ENCODE results near the gene ATP6V0D1. TPM values are rescaled to one million over a fixed set of nuclear protein-coding genes. Genes with fewer than 3 reads are reported as not detected.
A peak's percentile ranks its signal among the peaks of the same experiment; 100 is the strongest.

ATP6V0D1 gene
- total and polyA plus RNA-seq, 10 donors: 37.3 to 133 (median 105) TPM

DNA sequence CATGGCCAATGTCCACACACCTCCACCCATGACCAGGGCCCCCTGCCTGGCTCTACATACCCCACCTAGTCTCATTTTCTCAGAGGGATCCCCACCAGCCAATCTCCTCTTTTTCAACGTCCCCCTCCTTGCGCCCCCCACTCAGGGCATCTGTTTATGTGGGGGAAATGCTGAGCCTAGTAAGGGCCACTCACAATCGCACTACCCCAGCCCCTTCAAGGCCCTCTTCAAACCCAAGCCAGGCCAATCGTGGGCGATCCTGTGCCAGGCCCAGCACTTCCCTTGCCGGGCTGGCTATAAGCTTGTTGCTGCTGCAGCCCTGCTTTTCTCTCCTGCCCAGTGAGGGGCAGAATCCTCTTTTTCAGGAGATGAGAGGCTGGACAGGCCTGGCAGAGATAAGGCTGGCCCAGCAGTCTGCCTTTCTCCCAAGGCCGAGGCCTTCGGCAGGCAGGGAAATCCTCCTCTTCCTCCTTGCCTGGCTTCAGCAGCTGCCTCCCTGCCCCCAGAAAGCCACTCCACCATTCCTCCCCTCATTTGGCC is 33.9 kb downstream of the ATP6V0D1 start:
- Histone ChIP-seq H3K4me1 (peaks cover 27 to 100% (median 75%) of the 10 kb centered on the region in 6 donors), H3K36me3 (peaks cover 0 to 100% (median 65%) of the 10 kb centered on the region in 6 donors), H3K4me3 (no peak overlapping the region), H3K27ac (peak overlapping the region in 7 of 8 donors; percentile 8 to 74 (median 62)), H3K9me3 (no peaks in the 10 kb centered on the region), H3K27me3 (replicated peaks in 1 of 7) (no peaks in the 10 kb centered on the region)
- intact Hi-C loops (cut with DNase I; ENCODE audit: low total_unique reads): no loop called here
- 68 to 85% (median 73%) methylated on average over 7 to 8 of the region's 8 CpGs for WGBS, 5 donors
- no peak for DNase-seq
- TF ChIP-seq POLR2AphosphoS5 (IDR thresholded peaks at IDR 0.05): peak in 1 of 3 donors; percentile 71
- TF ChIP-seq, protein P1, sequence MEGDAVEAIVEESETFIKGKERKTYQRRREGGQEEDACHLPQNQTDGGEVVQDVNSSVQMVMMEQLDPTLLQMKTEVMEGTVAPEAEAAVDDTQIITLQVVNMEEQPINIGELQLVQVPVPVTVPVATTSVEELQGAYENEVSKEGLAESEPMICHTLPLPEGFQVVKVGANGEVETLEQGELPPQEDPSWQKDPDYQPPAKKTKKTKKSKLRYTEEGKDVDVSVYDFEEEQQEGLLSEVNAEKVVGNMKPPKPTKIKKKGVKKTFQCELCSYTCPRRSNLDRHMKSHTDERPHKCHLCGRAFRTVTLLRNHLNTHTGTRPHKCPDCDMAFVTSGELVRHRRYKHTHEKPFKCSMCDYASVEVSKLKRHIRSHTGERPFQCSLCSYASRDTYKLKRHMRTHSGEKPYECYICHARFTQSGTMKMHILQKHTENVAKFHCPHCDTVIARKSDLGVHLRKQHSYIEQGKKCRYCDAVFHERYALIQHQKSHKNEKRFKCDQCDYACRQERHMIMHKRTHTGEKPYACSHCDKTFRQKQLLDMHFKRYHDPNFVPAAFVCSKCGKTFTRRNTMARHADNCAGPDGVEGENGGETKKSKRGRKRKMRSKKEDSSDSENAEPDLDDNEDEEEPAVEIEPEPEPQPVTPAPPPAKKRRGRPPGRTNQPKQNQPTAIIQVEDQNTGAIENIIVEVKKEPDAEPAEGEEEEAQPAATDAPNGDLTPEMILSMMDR (IDR thresholded peaks at IDR 0.05 in 8 of 11, conservative IDR thresholded peaks at IDR 0.05 in 3 of 11): no peak
- TF ChIP-seq POLR2A (IDR thresholded peaks at IDR 0.05): no peak

DNA sequence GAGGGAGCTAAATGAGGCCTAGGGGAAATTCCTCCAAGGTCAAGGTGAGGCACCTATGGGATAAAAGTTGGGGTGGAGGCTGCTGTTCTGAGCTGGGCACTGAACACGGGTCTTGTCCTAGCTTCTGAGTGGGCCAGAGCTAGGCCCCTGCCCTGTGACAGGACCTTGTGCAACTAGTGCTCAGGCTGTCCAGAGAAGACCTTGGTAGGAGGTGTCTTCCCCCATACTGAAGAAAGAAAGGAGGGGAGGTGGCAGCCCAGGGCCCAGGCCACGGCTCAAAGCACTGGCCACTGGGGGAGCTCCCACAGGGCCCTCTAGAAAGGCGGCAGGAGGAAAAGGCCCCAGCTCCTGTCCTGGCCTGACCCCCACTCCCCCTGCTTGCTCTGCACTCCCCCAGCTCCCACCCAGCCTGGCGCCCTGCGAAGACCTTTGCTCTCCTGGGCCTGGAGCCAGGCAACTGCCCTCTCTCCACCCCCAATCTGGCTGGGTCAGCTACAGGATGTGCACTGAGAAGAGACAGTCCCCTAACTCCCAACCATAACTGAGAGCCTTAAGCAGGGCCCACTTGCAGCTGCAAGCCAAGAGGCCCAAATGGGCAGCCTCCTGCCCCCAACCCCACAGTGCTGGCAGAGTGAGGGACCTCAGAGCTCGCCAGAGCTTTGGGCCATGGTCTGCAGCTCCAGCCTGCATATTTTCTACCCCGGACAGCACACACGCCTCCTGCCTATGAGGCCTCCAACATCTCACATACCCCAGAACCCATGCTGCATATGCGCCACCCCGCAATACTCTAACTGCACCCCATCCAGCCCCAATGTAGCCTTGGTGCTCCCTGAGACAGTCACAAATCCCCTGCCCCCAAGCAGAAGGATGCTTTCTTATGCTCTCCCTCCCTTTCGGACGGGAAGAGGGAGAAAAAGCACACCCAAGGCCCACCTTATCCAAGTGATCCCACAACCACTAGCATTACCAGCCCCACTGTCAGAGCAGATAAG is 34.7 kb downstream of the ATP6V0D1 start:
- DNase-seq: no peak
- Histone ChIP-seq H3K4me1 (peaks cover 27 to 100% (median 78%) of the 10 kb centered on the region in 6 donors), H3K27me3 (replicated peaks in 1 of 7) (no peaks in the 10 kb centered on the region), H3K9me3 (no peaks in the 10 kb centered on the region), H3K36me3 (peaks cover 0 to 100% (median 65%) of the 10 kb centered on the region in 6 donors), H3K4me3 (no peak overlapping the region), H3K27ac (peak overlapping the region in 7 of 8 donors; percentile 8 to 74 (median 62))
- intact Hi-C loops (cut with DNase I; ENCODE audit: low total_unique reads): no loop called here
- TF ChIP-seq POLR2A (IDR thresholded peaks at IDR 0.05): no peak
- TF ChIP-seq, protein P1 (IDR thresholded peaks at IDR 0.05 in 8 of 11, conservative IDR thresholded peaks at IDR 0.05 in 3 of 11): no peak
- TF ChIP-seq POLR2AphosphoS5 (IDR thresholded peaks at IDR 0.05): peak; percentile 57 to 80 (median 79)
- 66 to 92% (median 79%) methylated on average over 11 to 12 of the region's 12 CpGs for WGBS, 5 donors

DNA sequence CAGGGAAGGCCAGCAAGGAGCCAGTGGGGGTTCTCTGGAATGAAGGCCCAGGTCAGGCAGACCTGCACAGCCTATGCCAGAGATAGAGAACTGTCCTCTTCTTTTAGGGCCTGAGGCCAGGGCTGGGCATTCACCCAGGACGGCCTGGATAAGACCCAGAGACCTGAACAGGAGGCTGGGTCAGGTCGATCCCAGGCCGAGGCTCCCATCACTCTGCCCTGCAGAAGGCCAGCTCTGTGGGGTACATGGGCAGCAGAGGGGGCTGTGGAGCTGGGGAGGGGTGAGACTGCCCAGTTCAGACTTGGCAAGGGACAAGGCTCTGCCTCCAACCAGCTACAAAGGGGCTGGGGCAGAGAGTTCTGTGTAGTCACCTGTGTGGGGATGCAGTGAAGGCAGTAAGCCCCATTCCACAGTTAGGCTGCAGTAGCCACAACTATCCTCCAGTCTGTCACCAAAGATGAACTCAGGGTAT is 35.5 kb downstream of the ATP6V0D1 start:
- peaks cover 25 to 99% (median 74%) of the 10 kb centered on the region in 6 donors for H3K4me1 ChIP-seq
- no peak for TF ChIP-seq POLR2A (IDR thresholded peaks at IDR 0.05)
- no peak for TF ChIP-seq POLR2AphosphoS5 (IDR thresholded peaks at IDR 0.05)
- TF ChIP-seq, protein P1 (IDR thresholded peaks at IDR 0.05 in 8 of 11, conservative IDR thresholded peaks at IDR 0.05 in 3 of 11): peak in 1 of 11 experiments; percentile 2
- H3K9me3 ChIP-seq: no peaks in the 10 kb centered on the region
- H3K4me3 ChIP-seq: no peak overlapping the region
- no peak for DNase-seq
- WGBS, 5 donors: 70 to 87% (median 80%) methylated on average over 2 to 3 of the region's 3 CpGs; no CpG with 5 or more reads in 1 of the 5 donors
- peak overlapping the region in 5 of 8 donors; percentile 12 to 74 (median 62) for H3K27ac ChIP-seq
- H3K36me3 ChIP-seq: peaks cover 0 to 100% (median 65%) of the 10 kb centered on the region in 6 donors
- intact Hi-C loops (cut with DNase I; ENCODE audit: low total_unique reads): no loop called here
- no peaks in the 10 kb centered on the region for H3K27me3 ChIP-seq (replicated peaks in 1 of 7)
